GM18868 (cell line): ENCODE data around the gene RAB26.
A peak's percentile ranks its signal among the peaks of the same experiment; 100 is the strongest.

Experiments
- ATAC-seq: cut with Tn5 transposase; IDR thresholded peaks from one replicate; pipeline ENCODE4 v1.9.1; 2021; ENCODE audit warnings: mild to moderate bottlenecking, moderate library complexity; ENCODE audit not compliant: unreplicated experiment

RAB26 gene

GRCh38 chr16:2142942-2143877 lies 5.2 kb upstream of the RAB26 start:
- no peak for ATAC-seq

- ATAC-seq, result no peak
These were observed 4.4 kb upstream of the RAB26 start for GRCh38 chr16:2143878-2144485.

GRCh38 chr16:2145843-2146242 lies 2.6 kb upstream of the RAB26 start:
- no peak for ATAC-seq

- ATAC-seq, result no peak
These were observed 1.0 kb upstream of the RAB26 start for GRCh38 chr16:2147378-2147777.

- no peak for ATAC-seq
These were observed 547 bp downstream of the RAB26 start for GRCh38 chr16:2148714-2149629.

GRCh38 chr16:2149630-2150417 lies 1.4 kb downstream of the RAB26 start:
- ATAC-seq, result no peak

GRCh38 chr16:2150418-2151187 lies 2.2 kb downstream of the RAB26 start:
- no peak for ATAC-seq

- no peak for ATAC-seq
These were observed 3.0 kb downstream of the RAB26 start for GRCh38 chr16:2151188-2152091.

- no peak for ATAC-seq
These were observed 4.5 kb downstream of the RAB26 start for GRCh38 chr16:2152695-2153506.

GRCh38 chr16:2154533-2155090 lies 6.2 kb downstream of the RAB26 start:
- ATAC-seq, result no peak

GRCh38 chr16:2155091-2155950 lies 6.9 kb downstream of the RAB26 start, which contains the start of gene TRAF7:
TRAF7 (plus strand) TSS chr16:2155782; CDS start chr16:2163921, 8,139 bp downstream.
- peak; percentile 88 for ATAC-seq

- ATAC-seq, result no peak
These were observed 7.8 kb downstream of the RAB26 start for GRCh38 chr16:2155977-2156848.

GRCh38 chr16:2156849-2157224 lies 8.4 kb downstream of the RAB26 start:
- no peak for ATAC-seq

- no peak for ATAC-seq
These were observed 9.2 kb downstream of the RAB26 start for GRCh38 chr16:2157480-2158261.

GRCh38 chr16:2158262-2158638 lies 9.8 kb downstream of the RAB26 start:
- ATAC-seq, result no peak
